Mucosa of descending colon (tissue), 3 donors: ENCODE results near the gene ATG7. TPM values are rescaled to one million over a fixed set of nuclear protein-coding genes. Genes with fewer than 3 reads are reported as not detected.

Source experiments
- ATAC-seq: fragments of 200-7000 bp; cut with Tn5 transposase; one replicate; pipeline ENCODE4 v1.9.1; 2020; ENCODE audit warnings: mild to moderate bottlenecking, moderate library complexity
- DNase-seq, 3 donors: peaks; one replicate each; pipeline ENCODE4 v3.0.0-alpha.2; 2020
- H3K36me3 ChIP-seq: fragments of 200-600 bp; one replicate; pipeline ENCODE4 v1.8.0; 2021; ENCODE audit warnings: low read depth, mild to moderate bottlenecking
- H3K4me1 ChIP-seq: fragments of 200-600 bp; one replicate; pipeline ENCODE4 v1.8.0; 2021; ENCODE audit warnings: low read depth, mild to moderate bottlenecking
- H3K4me3 ChIP-seq: fragments of 200-600 bp; one replicate; pipeline ENCODE4 v1.8.0; 2021; ENCODE audit warnings: mild to moderate bottlenecking
- H3K9me3 ChIP-seq: fragments of 200-600 bp; one replicate; pipeline ENCODE4 v1.8.0; 2021; ENCODE audit warnings: mild to moderate bottlenecking
- intact Hi-C, 2 donors: fragments of 100-400 bp; cut with DNase I in 1 of 2; cut with micrococcal nuclease in 1 of 2; formaldehyde crosslinking; loops; one replicate each; pipeline versions ENCODE4 v1.11.0 to v1.11.1; 2022; cut with DNase I, micrococcal nuclease
- total RNA-seq, 3 donors: library from RNA; stranded (reverse); fragmentation: NEBNext Ultra II Directional in 2 of 3; extraction: Animal tissue kit (Norgen Biotek cat#: 25700) in 2 of 3; gene quantifications; one replicate each; pipeline versions ENCODE4 v1.2.1 to v1.2.4, GENCODE V29; 2021 to 2023
- TF ChIP-seq, protein P1 (sequence below): fragments of 200-600 bp; IDR thresholded peaks from one replicate; pipeline ENCODE4 v1.8.0; 2022; ENCODE audit warnings: antibody characterized with exemption, mild to moderate bottlenecking
- donor health status: DM: no; HTN: no; CAD: no; lungs with moderate emphysema.
- donor health status: DM: no; HTN: no; CAD: no.
- donor health status: DM: no; HTN: yes; CAD: no.

ATG7 gene
- total RNA-seq, 3 donors from 2014 or later = 40.4 to 49.6 (median 43.3) TPM

GRCh38 chr3:11546657-11547302, 274.6 kb downstream of the ATG7 start:
- intact Hi-C loops = no loop called here
- no peak for ATAC-seq
- Histone ChIP-seq H3K36me3 (no peaks in the 10 kb centered on the region), H3K9me3 (no peaks in the 10 kb centered on the region), H3K4me1 (no peaks in the 10 kb centered on the region), H3K4me3 (no peak overlapping the region)
- DNase-seq = peak in 1 of 3 donors; percentile 14
- TF ChIP-seq, protein P1, sequence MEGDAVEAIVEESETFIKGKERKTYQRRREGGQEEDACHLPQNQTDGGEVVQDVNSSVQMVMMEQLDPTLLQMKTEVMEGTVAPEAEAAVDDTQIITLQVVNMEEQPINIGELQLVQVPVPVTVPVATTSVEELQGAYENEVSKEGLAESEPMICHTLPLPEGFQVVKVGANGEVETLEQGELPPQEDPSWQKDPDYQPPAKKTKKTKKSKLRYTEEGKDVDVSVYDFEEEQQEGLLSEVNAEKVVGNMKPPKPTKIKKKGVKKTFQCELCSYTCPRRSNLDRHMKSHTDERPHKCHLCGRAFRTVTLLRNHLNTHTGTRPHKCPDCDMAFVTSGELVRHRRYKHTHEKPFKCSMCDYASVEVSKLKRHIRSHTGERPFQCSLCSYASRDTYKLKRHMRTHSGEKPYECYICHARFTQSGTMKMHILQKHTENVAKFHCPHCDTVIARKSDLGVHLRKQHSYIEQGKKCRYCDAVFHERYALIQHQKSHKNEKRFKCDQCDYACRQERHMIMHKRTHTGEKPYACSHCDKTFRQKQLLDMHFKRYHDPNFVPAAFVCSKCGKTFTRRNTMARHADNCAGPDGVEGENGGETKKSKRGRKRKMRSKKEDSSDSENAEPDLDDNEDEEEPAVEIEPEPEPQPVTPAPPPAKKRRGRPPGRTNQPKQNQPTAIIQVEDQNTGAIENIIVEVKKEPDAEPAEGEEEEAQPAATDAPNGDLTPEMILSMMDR = no peak

GRCh38 chr3:11547498-11547897, 275.3 kb downstream of the ATG7 start:
- Histone ChIP-seq H3K36me3 (no peaks in the 10 kb centered on the region), H3K9me3 (no peaks in the 10 kb centered on the region), H3K4me3 (no peak overlapping the region), H3K4me1 (no peaks in the 10 kb centered on the region)
- intact Hi-C loops = no loop called here
- DNase-seq (no peak), ATAC-seq (no peak)
- TF ChIP-seq, protein P1 = no peak

- intact Hi-C loops = no loop called here
- TF ChIP-seq, protein P1 = no peak
- DNase-seq (no peak), ATAC-seq (peak; percentile 61)
- H3K4me3 ChIP-seq = no peak overlapping the region
- H3K9me3 ChIP-seq = no peaks in the 10 kb centered on the region
- H3K36me3 ChIP-seq = no peaks in the 10 kb centered on the region
- peaks cover 2% of the 10 kb centered on the region for H3K4me1 ChIP-seq
Observed at GRCh38 chr3:11548721-11549131, 276.5 kb downstream of the ATG7 start.

DNA sequence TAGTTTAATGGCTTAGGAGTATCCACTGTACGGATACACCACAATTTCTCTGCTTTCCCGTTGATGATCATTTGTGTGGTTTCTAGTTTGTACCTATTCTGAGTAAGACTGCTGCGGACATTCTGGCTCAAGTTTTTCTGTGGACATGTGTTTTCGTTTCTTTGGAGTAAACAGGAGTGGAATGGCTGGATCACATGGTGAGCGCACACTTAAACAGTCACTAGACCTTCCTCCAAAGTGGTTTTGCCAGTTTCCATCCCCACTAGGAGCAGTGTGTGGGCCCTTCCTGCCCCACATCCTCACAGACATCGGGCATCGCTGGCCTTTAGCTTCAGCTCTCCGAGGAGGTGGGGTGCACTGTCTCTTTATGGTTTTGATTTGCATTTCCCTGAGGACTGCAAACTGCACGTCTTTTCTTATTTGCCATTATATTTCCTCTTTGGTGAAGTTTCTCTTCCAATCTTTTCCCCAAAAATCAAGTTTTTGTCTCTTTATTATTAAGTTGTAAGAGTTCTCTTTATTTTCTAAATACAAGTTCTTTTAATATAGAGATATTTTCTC, 277.5 kb downstream of the ATG7 start:
- no peak for ATAC-seq
- TF ChIP-seq, protein P1 = no peak
- DNase-seq = no peak
- no peak overlapping the region for H3K4me3 ChIP-seq
- no peaks in the 10 kb centered on the region for H3K36me3 ChIP-seq
- intact Hi-C loops = no loop called here
- H3K4me1 ChIP-seq = peaks cover 3% of the 10 kb centered on the region
- H3K9me3 ChIP-seq = no peaks in the 10 kb centered on the region

- Histone ChIP-seq H3K4me1 (peaks cover 3% of the 10 kb centered on the region), H3K9me3 (no peaks in the 10 kb centered on the region), H3K36me3 (no peaks in the 10 kb centered on the region), H3K4me3 (no peak overlapping the region)
- peak in 1 of 3 donors; percentile 20 for DNase-seq
- ATAC-seq = no peak
- TF ChIP-seq, protein P1 = no peak
- intact Hi-C loops = no loop called here
Observed at GRCh38 chr3:11551036-11551435, 278.8 kb downstream of the ATG7 start.
